Measurements from ENCODE around the gene SEC14L3. TPM values are rescaled to one million over a fixed set of nuclear protein-coding genes. Genes with fewer than 3 reads are reported as not detected.
"Not testable (repeated sequence)": the region's sequence is repeated elsewhere in the genome, so short reads cannot be mapped to it uniquely, and the experiment has no call there.

The SEC14L3 gene
- total RNA-seq, 2 experiments from 2014 or later, result not detected

- POLR2A ChIA-PET, result interaction anchor here (1.0 kb wide), 1 partner anchor 57 kb away, joined by 3 read pairs; no protein-coding TSS in a partner anchor
- CTCF ChIA-PET, result interaction anchor here (6.0 kb wide), 1 partner anchor 96 kb away, joined by 70 read pairs; the partner anchor contains the start of genes RNF215 and SEC14L2
These were observed 16.3 kb upstream of the SEC14L3 start for GRCh38 chr22:30488121-30488520.

- POLR2A ChIA-PET, result no interaction called here
These were observed 14.9 kb upstream of the SEC14L3 start for GRCh38 chr22:30486661-30487115.

GRCh38 chr22:30486118-30486517, 14.3 kb upstream of the SEC14L3 start:
- ChIA-PET POLR2A (no interaction called here), CTCF (interaction anchor here (0.6 to 6.0 kb wide), 13 partner anchors 9 to 199 kb away, joined by 3 to 70 read pairs (median 4); partner anchors contain the start of genes CASTOR1, RNF215 and SEC14L2)

More at GRCh38 chr22:30486661-30487115, 14.9 kb upstream of the SEC14L3 start:
- CTCF ChIA-PET, result interaction anchor here (2.9 to 6.0 kb wide), 3 partner anchors 42 to 200 kb away, joined by 9 to 70 read pairs (median 17); partner anchors contain the start of genes RNF215 and SEC14L2

- POLR2A ChIA-PET, result no interaction called here
These were observed 13.7 kb upstream of the SEC14L3 start for GRCh38 chr22:30485362-30485988.

GRCh38 chr22:30483169-30483568, 11.4 kb upstream of the SEC14L3 start:
- ChIA-PET CTCF (interaction anchor here (3.7 to 6.0 kb wide), 2 partner anchors 91 to 196 kb away, joined by 17 to 70 read pairs; partner anchors contain the start of genes RNF215 and SEC14L2), POLR2A (no interaction called here)

More at GRCh38 chr22:30485362-30485988, 13.7 kb upstream of the SEC14L3 start:
- CTCF ChIA-PET, result interaction anchor here (0.6 to 6.0 kb wide), 15 partner anchors 8 to 198 kb away, joined by 3 to 70 read pairs (median 3); partner anchors contain the start of genes CASTOR1, MTFP1, RNF215 and SEC14L2

- POLR2A ChIA-PET, result interaction anchor here (0.5 kb wide), 1 partner anchor 446 kb away, joined by 3 read pairs; no protein-coding TSS in a partner anchor
- CTCF ChIA-PET, result no interaction called here
These were observed 9.9 kb upstream of the SEC14L3 start for GRCh38 chr22:30481711-30482110.

GRCh38 chr22:30479981-30480380, 8.2 kb upstream of the SEC14L3 start:
- ChIA-PET CTCF (no interaction called here), POLR2A (no interaction called here)

GRCh38 chr22:30474683-30475424, 3.0 kb upstream of the SEC14L3 start:
- ChIA-PET CTCF (interaction anchor here (1.5 kb wide), 1 partner anchor 11 kb away, joined by 5 read pairs; no protein-coding TSS in a partner anchor), POLR2A (no interaction called here)

GRCh38 chr22:30474121-30474520, 2.3 kb upstream of the SEC14L3 start:
- POLR2A ChIA-PET, result no interaction called here
- CTCF ChIA-PET, result interaction anchor here (0.6 to 1.5 kb wide), 2 partner anchors 12 to 72 kb away, joined by 4 to 5 read pairs; no protein-coding TSS in a partner anchor

- CTCF ChIA-PET, result interaction anchor here (0.6 kb wide), 1 partner anchor 73 kb away, joined by 4 read pairs; no protein-coding TSS in a partner anchor
- POLR2A ChIA-PET, result no interaction called here
These were observed 1.3 kb upstream of the SEC14L3 start for GRCh38 chr22:30472994-30473720.

GRCh38 chr22:30470655-30471054, 1.2 kb downstream of the SEC14L3 start:
- CTCF ChIA-PET, result no interaction called here

GRCh38 chr22:30469165-30469564, 2.7 kb downstream of the SEC14L3 start:
- POLR2A ChIA-PET, result no interaction called here
- CTCF ChIA-PET, result no interaction called here

More at GRCh38 chr22:30470655-30471054, 1.2 kb downstream of the SEC14L3 start:
- POLR2A ChIA-PET, result no interaction called here

- POLR2A ChIA-PET, CTCF ChIA-PET: not testable (repeated sequence)
These were observed 11.3 kb downstream of the SEC14L3 start for GRCh38 chr22:30460555-30460954.

GRCh38 chr22:30460147-30460546, 11.7 kb downstream of the SEC14L3 start:
- ChIA-PET POLR2A (no interaction called here), CTCF (no interaction called here)

GRCh38 chr22:30459181-30460052, 12.4 kb downstream of the SEC14L3 start:
- CTCF ChIA-PET, result interaction anchor here (1.4 kb wide), 1 partner anchor 25 kb away, joined by 3 read pairs; no protein-coding TSS in a partner anchor
- POLR2A ChIA-PET, result no interaction called here

- POLR2A ChIA-PET, result no interaction called here
- CTCF ChIA-PET, result interaction anchor here (1.2 kb wide), 1 partner anchor 28 kb away, joined by 3 read pairs; no protein-coding TSS in a partner anchor
These were observed 13.8 kb downstream of the SEC14L3 start for GRCh38 chr22:30457981-30458380.

- ChIA-PET POLR2A (no interaction called here), CTCF (interaction anchor here (1.0 kb wide), 1 partner anchor 21 kb away, joined by 5 read pairs; no protein-coding TSS in a partner anchor)
These were observed 16.6 kb downstream of the SEC14L3 start for GRCh38 chr22:30455075-30455840.

Data from activated CD8-positive, alpha-beta memory T cell treated with anti-CD3 and anti-CD28 coated beads for 36 hours (primary cell).